Neural progenitor cell (in vitro differentiated cells): ENCODE data around the gene FNIP1.

Experiments
- CTCF ChIP-seq: fragments of 200-600 bp; sonication (generic); IDR thresholded peaks from 2 replicates; pipeline ENCODE4 v1.5.1; 2017; ENCODE audit warnings: antibody characterized with exemption, mild to moderate bottlenecking
- EZH2 ChIP-seq: fragments of 200-600 bp; sonication (generic); IDR thresholded peaks from 2 replicates; pipeline ENCODE4 v1.6.1; 2017; ENCODE audit warnings: antibody characterized with exemption, mild to moderate bottlenecking, moderate library complexity

- no peak for TF ChIP-seq CTCF
- no peak for TF ChIP-seq EZH2
These were observed 25.1 kb downstream of the FNIP1 start for GRCh38 chr5:131771692-131772091.
